HG03139 (cell line): ENCODE data around the gene PPP1R37.

Experiments used
- ATAC-seq: cut with Tn5 transposase; IDR thresholded peaks from one replicate; pipeline ENCODE4 v1.9.1; 2021; ENCODE audit not compliant: unreplicated experiment

The PPP1R37 gene

GRCh38 chr19:45187421-45188100 is 94.6 kb downstream of the PPP1R37 start:
- no peak for ATAC-seq

DNA sequence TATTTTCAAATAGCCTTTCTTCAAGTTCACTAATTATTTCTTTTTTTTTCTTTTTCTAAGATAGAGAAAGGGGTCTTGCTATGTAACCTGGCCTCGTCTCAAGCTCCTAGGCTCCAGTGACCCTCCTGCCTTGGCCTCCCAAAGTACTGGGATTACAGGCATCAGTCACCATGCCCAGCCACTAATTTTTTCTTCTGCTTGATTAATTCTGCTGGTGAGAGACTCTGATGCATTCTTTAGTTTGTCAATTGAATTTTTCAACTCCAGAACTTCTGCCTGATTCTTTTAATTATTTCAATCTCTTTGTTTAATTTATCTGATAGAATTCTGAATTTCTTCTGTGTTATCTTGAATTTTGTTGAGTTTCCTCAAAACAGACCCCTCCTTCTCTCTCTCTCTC is 97.0 kb downstream of the PPP1R37 start:
- ATAC-seq = no peak

DNA sequence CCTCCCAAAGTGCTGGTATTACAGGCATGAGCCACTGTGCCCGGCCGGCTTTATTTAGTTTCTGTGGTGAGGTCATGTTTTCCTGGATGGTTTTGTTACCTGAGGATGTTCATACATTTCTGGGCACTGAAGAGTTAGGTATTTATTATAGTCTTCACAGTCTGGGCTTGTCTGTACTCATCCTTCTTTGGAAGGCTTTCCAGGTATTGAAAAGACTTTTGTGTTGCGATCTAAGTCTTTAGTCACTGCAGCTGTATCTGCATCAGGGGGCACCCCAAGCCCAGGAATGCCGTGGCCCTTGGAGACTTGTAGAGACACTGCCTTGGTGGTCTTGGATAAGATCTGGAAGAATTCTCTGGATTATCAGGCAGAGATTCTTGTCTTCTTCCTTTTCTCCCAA is 98.4 kb downstream of the PPP1R37 start:
- no peak for ATAC-seq

DNA sequence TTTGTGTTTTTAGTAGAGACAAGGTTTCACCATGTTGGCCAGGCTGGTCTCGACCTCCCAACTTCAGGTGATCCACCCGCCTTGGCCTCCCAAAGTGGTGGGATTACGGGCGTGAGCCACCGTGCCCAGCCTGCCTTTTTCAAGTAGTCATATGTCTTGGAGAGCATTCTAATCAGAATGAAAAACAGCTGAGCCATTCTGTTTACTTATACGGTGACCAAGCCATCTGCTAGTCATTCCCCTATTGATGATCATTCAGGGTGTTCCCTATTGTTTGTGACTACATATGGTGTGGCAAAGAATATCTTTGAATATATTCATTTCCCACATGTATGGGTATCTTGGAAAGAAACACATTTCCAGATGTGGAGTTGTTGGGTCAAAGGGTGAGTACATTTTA is 102.8 kb downstream of the PPP1R37 start:
- ATAC-seq = no peak
